Activated naive CD8-positive, alpha-beta T cell treated with anti-CD3 and anti-CD28 coated beads, Interleukin-2, amount 50 U/mL, for 16 hours (primary cell): Measurements from ENCODE around the gene SACS.
"Not testable (repeated sequence)": the region's sequence is repeated elsewhere in the genome, so short reads cannot be mapped to it uniquely, and the experiment has no call there.

Source experiments
- DNase-seq: peaks from one replicate; pipeline ENCODE4 v3.0.0-alpha.2; 2020; ENCODE audit warnings: low read depth, low spot score

The SACS gene

GRCh38 chr13:23357349-23357748 is 76.2 kb downstream of the SACS start:
- no peak for DNase-seq

DNA sequence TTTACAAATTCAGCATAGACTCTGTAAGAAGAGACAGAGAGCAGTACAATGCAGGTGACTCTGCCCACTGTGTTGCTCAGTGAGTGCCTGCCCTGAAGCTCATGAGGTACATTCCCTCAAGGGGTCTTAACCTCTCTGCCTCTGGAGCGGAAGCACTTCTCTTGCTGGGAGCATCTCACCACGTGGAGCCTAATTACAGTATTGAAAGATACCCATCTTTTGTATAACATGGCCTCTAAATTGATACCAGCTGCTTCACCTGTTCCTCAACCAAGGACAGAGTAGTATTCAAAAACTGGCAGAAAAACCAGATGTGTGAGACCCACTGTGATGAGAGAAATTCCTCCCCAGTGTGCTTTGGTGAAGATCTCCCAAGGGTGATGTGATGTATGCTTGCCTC is 77.1 kb downstream of the SACS start:
- no peak for DNase-seq

GRCh38 chr13:23354520-23354919 is 79.0 kb downstream of the SACS start:
- no peak for DNase-seq

GRCh38 chr13:23352161-23352560 is 81.3 kb downstream of the SACS start:
- no peak for DNase-seq

- DNase-seq, result no peak
Observed at GRCh38 chr13:23350009-23350408, 83.5 kb downstream of the SACS start.

DNA sequence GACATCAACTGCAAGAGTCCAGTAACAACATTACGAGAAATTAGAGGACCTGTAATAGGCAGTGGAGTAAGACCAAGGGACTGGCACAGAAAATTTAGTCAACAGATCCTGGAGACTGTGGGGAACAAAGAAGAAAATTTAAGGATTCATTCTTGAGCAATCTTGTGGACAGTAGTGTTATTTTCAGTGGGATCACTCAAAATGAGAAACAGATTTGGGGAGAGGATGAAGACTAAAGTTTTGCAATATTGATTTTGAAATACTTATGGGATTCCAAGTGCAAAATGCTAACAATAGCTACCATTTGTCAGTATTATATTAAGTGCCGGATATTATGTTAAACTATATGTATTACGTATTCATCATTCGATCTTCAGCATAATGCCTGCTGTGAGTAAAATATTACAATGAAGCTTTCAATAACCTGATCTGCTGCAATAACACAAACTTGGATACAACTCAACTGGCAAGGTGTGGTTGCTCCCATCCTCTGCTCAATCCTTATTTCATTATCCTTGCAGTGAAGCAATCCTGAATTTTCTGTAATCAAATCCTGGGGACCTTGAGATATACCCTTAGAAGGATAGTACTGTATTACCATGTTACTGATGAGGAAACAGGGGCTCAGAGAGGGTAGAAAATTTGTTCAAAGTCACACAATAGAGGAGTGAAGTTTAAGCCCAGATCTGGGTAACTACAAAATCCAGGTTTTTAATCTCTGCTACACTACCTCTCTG is 84.2 kb downstream of the SACS start:
- no peak for DNase-seq

- DNase-seq, result no peak
Observed at GRCh38 chr13:23348262-23349127, 85.0 kb downstream of the SACS start.

GRCh38 chr13:23347601-23348000 is 85.9 kb downstream of the SACS start:
- no peak for DNase-seq

DNA sequence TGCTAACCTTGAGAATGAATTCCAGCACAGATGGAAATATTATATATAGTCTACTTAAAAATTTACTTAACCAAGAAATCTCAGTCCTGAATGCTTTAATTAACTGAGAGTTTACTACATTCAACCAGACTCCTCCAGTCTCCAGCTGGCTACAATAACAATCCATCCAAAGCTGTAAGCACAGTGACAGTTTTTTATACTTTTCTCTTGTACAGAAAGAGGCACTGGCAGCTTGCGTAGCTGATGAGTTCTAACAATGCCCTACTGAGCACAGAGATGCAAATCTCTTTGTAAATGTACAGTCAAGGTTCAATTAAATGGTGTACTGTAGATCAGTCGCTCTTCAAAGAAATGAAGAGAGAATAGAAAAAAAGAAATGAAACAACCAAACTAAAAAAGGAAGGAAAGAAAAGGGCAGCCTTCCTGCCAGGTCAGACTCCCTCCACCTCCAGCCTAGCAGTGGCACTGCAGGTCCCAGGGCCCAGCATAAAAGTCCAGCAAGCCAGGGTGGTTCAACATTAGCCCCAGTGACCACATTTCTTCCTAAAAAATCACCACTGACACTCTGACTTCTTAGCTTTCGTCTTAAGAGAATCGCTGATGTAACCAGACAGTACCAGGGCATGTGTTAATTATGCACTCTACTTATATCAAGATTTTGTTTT is 88.4 kb downstream of the SACS start:
- no peak for DNase-seq

DNA sequence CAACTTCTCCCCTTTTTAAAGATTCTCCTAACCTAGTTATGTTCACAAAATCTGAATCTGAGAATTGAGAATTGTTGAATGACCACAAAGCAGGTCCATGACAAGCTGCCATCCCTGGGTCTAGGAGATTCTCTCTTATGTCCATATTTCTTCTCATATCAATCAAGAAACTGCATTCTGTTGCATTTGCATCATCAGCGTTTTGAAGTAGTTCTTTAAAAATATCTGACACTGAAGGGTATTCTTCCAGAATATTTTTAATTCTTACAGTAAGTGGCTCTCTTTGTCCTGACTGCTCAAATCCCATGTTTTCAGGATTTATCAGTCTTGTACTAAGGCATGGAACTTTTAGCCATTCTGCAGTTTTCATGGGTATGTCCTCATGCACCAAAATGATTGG is 94.3 kb downstream of the SACS start:
- no peak for DNase-seq

GRCh38 chr13:23330356-23330755 is 103.1 kb downstream of the SACS start:
- DNase-seq, result no peak

DNA sequence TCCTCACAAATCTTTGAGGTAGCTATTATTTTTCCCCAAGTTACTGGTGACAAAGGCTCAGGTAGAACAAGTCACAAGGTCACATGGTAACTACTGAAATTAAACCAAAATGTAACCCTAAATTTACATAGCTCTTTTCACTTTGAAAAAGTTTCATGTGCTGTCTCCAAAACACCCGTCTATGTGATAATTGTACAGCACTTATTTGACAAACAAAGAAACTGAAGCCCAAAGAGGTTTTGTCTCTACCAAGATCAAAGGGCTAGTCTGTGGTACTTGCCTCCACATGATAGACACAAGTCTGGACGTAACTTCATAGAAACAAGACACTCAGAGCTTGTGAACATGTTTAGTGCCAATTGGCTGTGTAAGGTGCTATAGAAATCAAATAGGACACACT is 108.3 kb downstream of the SACS start:
- no peak for DNase-seq

DNA sequence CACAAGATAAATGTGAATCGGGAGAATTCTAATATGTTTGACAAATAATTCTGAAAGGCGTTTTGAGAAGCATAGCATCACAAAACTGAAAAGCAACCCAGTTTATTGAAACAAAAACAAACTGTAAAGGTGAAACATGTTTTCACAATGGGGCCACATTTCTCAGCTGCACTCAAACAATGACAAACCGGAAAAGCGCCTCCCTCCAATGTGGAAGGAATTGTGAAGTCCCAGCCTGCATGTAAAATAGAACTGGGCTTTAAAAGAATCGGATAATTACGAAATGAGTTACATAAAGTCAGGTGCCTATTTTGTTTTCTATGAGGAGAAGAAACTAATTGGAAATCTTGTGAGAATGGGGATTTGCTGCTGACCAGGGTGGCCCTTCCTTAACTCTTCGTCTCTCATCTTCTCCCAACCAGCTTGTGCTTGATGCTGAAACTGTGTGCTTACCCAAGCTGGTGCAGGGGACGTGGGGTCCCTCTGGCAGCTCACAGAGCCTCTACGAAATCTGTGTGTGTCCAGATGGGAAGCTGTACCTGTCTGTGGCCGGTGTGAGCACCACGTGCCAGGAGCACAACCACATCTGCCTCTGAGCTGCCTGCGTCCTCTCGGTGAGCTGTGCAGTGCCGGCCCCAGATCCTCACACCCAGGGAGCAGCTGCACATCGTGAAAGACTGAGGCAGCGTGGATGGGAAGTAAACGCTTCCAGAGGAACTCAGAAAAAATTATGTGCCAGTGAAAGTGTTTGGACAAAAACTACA is 109.4 kb downstream of the SACS start:
- DNase-seq, result no peak

DNA sequence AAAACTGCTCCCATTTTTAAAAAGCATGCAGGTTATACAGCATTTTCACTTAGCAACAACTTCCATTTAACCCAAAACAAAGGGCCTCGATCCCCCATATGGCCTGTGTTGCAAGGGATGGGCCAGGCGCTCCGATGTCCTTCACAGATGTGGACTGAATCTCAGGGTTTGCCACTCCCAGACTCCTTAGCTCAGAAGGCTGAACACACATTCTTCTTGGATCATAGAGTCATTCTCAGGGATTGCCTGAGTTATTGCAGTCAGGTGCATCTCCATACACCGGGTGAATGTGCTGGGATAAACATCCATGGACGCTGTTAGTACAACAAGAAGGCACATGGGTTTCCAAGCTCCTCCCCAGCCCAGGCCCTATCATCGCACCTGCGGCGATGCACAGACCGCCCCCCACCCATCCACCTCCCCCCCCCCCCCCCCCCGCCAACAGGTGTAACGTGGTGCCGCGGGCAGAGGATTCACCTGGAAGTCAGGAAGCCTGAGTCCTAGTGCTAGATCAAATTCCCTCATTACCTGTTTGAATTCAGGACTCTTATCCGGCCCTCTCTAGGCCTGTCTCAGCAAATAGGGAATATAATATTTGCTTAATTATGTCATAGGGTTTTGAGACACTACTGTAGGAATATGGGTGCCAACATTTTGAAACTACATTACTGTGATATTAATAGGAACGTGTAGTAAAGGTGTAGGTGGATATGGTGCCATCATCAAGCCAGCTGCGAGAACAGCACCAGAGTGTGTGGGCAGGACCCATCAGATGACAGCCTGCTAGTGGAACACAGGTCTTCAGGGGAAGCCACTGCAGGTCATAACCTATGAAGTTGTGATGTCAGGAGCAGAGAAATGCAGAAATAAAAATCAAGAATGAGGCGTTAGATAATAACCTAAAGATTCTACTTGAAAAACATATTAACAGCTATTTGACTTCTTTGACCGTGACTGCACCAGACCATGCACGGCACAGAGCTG is 110.9 kb downstream of the SACS start:
- no peak for DNase-seq

DNA sequence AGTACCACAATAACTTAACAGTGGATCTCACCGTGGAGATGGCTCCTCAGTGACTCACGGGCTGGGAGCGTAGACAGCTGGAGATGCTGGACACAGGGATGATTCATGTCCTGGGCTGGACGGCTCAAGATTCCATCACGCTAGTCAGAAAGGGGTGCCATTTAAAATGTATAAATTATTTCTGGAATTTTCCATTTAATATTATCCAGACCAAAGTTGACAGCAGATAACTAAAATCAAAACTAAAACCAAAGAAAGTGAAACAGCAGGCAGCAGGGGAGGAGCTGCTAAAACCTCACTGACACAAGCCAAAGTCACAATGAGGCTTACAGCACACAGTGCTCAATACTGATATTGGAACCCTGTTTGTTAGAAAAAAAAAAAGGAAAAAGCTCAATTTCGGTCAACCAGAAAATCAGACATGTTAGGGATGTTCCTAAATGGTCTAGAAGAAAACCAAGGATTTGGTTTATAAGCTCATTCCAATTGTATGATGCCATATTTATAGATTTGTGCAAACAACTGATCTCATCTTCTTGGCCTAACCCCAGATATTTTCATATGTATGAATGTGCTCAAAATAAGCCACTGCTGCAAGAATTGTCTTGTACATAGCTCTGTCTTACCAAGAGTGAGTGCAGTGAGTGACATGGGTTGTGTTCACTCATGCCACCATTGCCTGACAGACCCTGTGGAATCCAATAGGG is 111.8 kb downstream of the SACS start:
- no peak for DNase-seq

GRCh38 chr13:23320926-23321534 is 112.5 kb downstream of the SACS start:
- no peak for DNase-seq

DNA sequence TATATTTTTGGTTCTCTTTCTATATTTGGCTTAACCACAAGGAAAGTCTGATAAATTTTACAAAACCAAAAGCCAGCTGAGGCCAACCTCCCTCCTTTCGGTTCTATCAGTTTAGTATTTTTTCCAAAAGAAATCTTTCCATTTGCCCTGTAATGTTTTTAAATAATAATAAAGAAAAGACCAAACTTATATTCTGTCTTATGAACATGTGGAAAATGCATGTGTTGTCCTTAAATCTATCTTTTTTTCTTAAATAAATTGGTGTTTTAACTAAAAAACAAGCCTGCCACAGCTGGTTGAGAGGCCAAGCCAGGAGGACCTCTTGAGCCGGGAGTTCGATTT is 113.6 kb downstream of the SACS start:
- no peak for DNase-seq

DNA sequence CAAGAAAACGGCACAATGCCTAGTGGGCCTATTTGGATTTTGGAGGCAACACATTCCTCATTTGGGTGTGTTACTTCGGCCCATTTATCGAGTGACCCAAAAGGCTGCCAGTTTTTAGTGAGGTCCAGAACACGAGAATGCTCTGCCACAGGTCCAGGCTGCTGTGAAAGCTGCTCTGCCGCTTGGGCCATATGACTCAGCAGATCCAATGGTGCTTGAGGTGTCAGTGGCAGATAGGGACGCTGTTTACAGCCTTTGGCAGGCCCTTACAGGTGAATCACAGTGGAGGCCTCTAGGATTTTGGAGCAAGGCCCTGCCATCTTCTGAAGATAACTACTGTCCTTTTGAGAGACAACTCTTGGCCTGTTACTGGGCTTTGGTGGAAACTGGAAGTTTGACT is 118.7 kb downstream of the SACS start:
- DNase-seq, result not testable (repeated sequence)

GRCh38 chr13:23292586-23292985 is 140.9 kb downstream of the SACS start:
- no peak for DNase-seq

DNA sequence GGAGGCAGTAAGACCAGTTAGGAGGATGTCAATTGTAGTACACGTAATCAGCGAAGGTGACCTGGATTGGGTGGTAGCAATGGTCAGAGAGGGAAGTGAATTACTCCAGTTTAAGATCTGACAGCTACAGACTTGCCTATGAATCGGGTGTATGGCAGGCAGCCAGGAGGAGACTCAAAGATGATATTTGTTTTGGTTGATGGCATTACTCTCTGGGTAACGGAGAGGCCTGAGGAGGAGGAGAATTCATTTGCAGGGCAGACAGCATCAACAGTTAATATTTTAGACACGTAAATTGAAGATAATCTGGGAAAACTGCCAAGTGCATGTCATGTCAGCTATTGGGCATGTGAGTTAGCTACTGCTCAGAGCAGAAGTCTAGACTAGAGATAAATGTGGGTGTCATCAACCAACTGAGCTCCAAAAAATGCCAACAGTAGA is 143.6 kb downstream of the SACS start:
- DNase-seq, result no peak
